A673 (cell line): ENCODE results near the gene C1QTNF9. TPM values are rescaled to one million over a fixed set of nuclear protein-coding genes. Genes with fewer than 3 reads are reported as not detected.

ENCODE experiments used
- BruUV-seq: library from RNA; stranded (reverse); fragments of 400-500 nt; replicated peaks from 2 replicates; lab custom pipeline; 2021; lab: Mats Ljungman, UMichigan
- CTCF ChIA-PET: fragments of 300-600 bp; sonication (Branson Sonifier 250); formaldehyde crosslinking; loops from one replicate; lab custom pipeline; 2022; ENCODE audit warnings: antibody characterized with exemption; lab: Charles Lee
- POLR2A ChIA-PET: fragments of 300-600 bp; sonication (Branson Sonifier 250); formaldehyde crosslinking; loops from one replicate; lab custom pipeline; 2022; ENCODE audit warnings: antibody characterized with exemption; ENCODE audit not compliant: low non-redundant PET; lab: Charles Lee
- DNase-seq: peaks from one replicate; pipeline ENCODE4 v3.0.0-alpha.2; 2015; ENCODE audit warnings: low spot score
- H3K27ac ChIP-seq: fragments of 200-600 bp; sonication (generic); 2 replicates; pipeline ENCODE4 v1.5.1; 2016; ENCODE audit warnings: mixed run types, low read depth, mild to moderate bottlenecking, mixed read lengths, antibody characterized with exemption, low read length; ENCODE audit not compliant: poor library complexity, severe bottlenecking
- H3K27me3 ChIP-seq: fragments of 200-600 bp; sonication (generic); replicated peaks from 2 replicates; pipeline ENCODE4 v1.6.1; 2017; ENCODE audit warnings: mixed run types, low read depth, mild to moderate bottlenecking, mixed read lengths, antibody characterized with exemption, low read length; ENCODE audit not compliant: insufficient read depth, poor library complexity
- H3K36me3 ChIP-seq: fragments of 200-600 bp; sonication (generic); 2 replicates; pipeline ENCODE4 v1.6.1; 2016; ENCODE audit warnings: mixed run types, mild to moderate bottlenecking, mixed read lengths, antibody characterized with exemption, low read length; ENCODE audit not compliant: insufficient read depth, poor library complexity, severe bottlenecking
- H3K4me1 ChIP-seq: fragments of 200-600 bp; sonication (generic); 2 replicates; pipeline ENCODE4 v1.6.1; 2017; ENCODE audit warnings: mixed run types, mild to moderate bottlenecking, mixed read lengths, antibody characterized with exemption, low read length; ENCODE audit not compliant: insufficient read depth, poor library complexity, severe bottlenecking
- H3K4me3 ChIP-seq: fragments of 200-600 bp; sonication (generic); 2 replicates; pipeline ENCODE4 v1.5.1; 2016; ENCODE audit warnings: low read depth, mixed run types, mild to moderate bottlenecking, mixed read lengths, low read length; ENCODE audit not compliant: poor library complexity, severe bottlenecking
- H3K9me3 ChIP-seq: fragments of 200-600 bp; sonication (generic); 2 replicates; pipeline ENCODE4 v1.6.1; 2016; ENCODE audit warnings: mixed run types, low read depth, mild to moderate bottlenecking, mixed read lengths, antibody characterized with exemption, low read length; ENCODE audit not compliant: poor library complexity, severe bottlenecking
- EZH2 ChIP-seq: fragments of 200-600 bp; sonication (generic); IDR thresholded peaks from 2 replicates; pipeline ENCODE4 v1.6.1; 2017; ENCODE audit warnings: borderline replicate concordance, low read depth, mild to moderate bottlenecking, mixed read lengths, antibody characterized with exemption, low read length; ENCODE audit not compliant: poor library complexity, severe bottlenecking
- intact Hi-C: fragments of 100-400 bp; cut with micrococcal nuclease; formaldehyde crosslinking; loops from one replicate; pipeline ENCODE4 v1.10.0; 2022; ENCODE audit not compliant: unreplicated experiment
- total RNA-seq: library from RNA; stranded (reverse); gene quantifications from 2 replicates; pipeline ENCODE4 v1.2.3, GENCODE V29; 2021
- TF ChIP-seq, protein P1 (sequence below): fragments of 300-800, 200-600 bp; sonication (generic); conservative IDR thresholded peaks from 2 replicates; pipeline ENCODE4 v1.5.1; 2017; ENCODE audit warnings: low read depth, mild to moderate bottlenecking, antibody characterized with exemption, low read length, moderate library complexity, mixed read lengths

Gene C1QTNF9
- total RNA-seq, 1 experiment from 2014 or later = 0.34 TPM

DNA sequence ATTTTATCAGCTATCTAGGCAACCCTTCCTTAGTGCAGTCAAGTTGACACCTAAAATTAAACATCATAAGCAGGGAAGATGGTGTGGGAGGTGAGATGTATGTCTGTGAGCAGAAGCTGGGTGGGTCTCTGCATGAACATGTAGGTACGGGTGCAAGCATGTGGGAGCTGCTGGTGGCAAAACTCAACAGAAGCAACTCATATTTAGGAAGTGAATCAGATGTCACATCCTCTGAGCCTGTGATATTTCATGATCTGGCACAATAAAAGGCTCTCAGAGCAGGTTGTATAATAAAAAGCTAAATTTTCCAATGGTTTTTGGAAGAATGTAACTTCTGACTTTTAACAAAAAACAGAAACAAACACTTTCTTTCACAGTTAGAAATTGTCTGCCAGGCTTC is 44.4 kb downstream of the C1QTNF9 start:
- Histone ChIP-seq H3K27ac (no peak overlapping the region), H3K27me3 (no peaks in the 10 kb centered on the region), H3K9me3 (no peaks in the 10 kb centered on the region), H3K4me3 (no peak overlapping the region), H3K4me1 (no peaks in the 10 kb centered on the region), H3K36me3 (no peaks in the 10 kb centered on the region)
- no TSS peak for BruUV-seq
- no peak for DNase-seq
- intact Hi-C loops = no loop called here
- CTCF ChIA-PET = no interaction called here
- POLR2A ChIA-PET = no interaction called here
- TF ChIP-seq EZH2 = no peak
- TF ChIP-seq, protein P1, sequence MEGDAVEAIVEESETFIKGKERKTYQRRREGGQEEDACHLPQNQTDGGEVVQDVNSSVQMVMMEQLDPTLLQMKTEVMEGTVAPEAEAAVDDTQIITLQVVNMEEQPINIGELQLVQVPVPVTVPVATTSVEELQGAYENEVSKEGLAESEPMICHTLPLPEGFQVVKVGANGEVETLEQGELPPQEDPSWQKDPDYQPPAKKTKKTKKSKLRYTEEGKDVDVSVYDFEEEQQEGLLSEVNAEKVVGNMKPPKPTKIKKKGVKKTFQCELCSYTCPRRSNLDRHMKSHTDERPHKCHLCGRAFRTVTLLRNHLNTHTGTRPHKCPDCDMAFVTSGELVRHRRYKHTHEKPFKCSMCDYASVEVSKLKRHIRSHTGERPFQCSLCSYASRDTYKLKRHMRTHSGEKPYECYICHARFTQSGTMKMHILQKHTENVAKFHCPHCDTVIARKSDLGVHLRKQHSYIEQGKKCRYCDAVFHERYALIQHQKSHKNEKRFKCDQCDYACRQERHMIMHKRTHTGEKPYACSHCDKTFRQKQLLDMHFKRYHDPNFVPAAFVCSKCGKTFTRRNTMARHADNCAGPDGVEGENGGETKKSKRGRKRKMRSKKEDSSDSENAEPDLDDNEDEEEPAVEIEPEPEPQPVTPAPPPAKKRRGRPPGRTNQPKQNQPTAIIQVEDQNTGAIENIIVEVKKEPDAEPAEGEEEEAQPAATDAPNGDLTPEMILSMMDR = no peak

DNA sequence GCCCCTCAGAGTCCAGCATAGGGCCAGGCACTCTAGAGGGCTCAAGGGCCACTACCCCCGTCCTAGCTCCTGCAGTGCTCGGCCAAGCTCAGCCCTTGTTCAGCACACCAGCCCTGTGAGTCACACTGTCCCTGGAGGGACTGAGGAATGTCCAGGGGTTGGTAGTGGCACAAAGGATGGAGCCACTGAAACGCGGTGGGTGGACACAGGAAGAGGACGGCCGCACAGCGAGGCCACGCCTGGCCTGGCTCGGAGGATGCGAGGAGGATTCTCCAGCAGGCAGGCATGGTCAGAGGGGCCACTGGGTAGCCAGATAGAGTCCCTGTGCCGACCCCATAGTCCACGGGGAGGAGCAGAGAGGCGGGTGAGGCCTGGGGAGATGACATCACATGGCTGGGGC is 45.7 kb downstream of the C1QTNF9 start:
- Histone ChIP-seq H3K9me3 (no peaks in the 10 kb centered on the region), H3K27me3 (no peaks in the 10 kb centered on the region), H3K4me3 (no peak overlapping the region), H3K4me1 (no peaks in the 10 kb centered on the region), H3K36me3 (no peaks in the 10 kb centered on the region), H3K27ac (no peak overlapping the region)
- DNase-seq = no peak
- ChIA-PET CTCF (no interaction called here), POLR2A (no interaction called here)
- TF ChIP-seq EZH2 = no peak
- no TSS peak for BruUV-seq
- intact Hi-C loops = no loop called here

DNA sequence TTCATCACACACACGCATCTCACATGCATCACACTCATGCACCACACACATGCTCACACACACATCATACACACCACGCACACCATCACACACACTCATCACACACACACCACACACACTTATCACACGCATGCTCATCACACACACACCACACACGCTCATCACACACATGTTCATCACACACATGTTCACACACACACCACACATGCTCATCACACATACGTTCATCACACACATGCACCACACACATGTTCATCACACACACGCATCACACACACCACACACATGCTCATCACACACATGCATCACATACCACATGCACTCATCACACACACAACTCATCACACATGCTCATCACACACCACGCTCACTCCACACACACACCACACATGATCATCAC is 46.9 kb downstream of the C1QTNF9 start:
- no TSS peak for BruUV-seq
- ChIA-PET POLR2A (no interaction called here), CTCF (no interaction called here)
- DNase-seq = no peak
- Histone ChIP-seq H3K4me1 (no peaks in the 10 kb centered on the region), H3K4me3 (no peak overlapping the region), H3K27ac (no peak overlapping the region), H3K9me3 (no peaks in the 10 kb centered on the region), H3K27me3 (no peaks in the 10 kb centered on the region), H3K36me3 (no peaks in the 10 kb centered on the region)
- intact Hi-C loops = no loop called here
- TF ChIP-seq, protein P1 = no peak
- no peak for TF ChIP-seq EZH2

DNA sequence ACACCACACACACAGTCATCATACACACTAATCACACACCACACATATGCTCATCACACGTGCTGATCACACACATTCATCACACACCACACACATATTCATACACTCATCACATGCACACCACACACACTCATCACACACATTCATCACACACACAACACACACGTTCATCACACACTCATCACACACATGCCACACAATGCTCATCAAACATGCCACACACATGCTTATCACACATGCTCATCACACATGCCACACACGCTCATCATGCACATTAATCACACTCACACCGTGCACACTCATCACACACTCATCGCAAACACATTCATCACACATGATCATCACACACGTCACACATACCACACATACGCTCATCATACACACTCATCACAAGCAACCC is 47.5 kb downstream of the C1QTNF9 start:
- BruUV-seq = no TSS peak
- Histone ChIP-seq H3K4me3 (no peak overlapping the region), H3K9me3 (no peaks in the 10 kb centered on the region), H3K4me1 (no peaks in the 10 kb centered on the region), H3K36me3 (no peaks in the 10 kb centered on the region), H3K27me3 (no peaks in the 10 kb centered on the region), H3K27ac (no peak overlapping the region)
- no peak for TF ChIP-seq EZH2
- TF ChIP-seq, protein P1 = no peak
- ChIA-PET POLR2A (no interaction called here), CTCF (no interaction called here)
- DNase-seq = no peak
- intact Hi-C loops = no loop called here
